ENCODE results near the gene GTSE1.

DNA sequence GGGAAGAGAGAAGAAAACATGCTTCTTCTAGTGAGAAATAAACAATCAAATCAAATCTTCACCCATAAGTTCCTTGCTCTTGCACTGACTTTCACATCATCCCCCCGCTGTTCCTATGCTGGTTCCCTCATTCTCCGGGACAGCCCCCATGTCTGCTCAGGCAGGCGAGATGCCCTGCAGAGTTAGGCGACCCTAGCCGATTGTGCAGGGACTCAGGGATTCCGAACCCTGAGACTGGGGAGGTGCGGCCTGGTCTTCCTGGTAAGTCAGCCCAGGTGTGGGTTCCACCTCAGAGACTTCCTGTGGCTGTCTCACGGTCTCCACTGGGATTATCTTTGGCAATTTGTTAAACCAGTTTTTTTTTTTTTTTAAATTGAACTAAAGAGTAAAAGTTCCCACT, 22.3 kb upstream of the GTSE1 start:
- TF ChIP-seq SP1 (IDR thresholded peaks at IDR 0.05) (no peak), SP1 (CRISPR knock-in tag; IDR thresholded peaks at IDR 0.05) (no peak), RXRB (CRISPR knock-in tag; IDR thresholded peaks at IDR 0.05; ENCODE audit: borderline replicate concordance) (no peak)
- TF ChIP-seq, protein P1, sequence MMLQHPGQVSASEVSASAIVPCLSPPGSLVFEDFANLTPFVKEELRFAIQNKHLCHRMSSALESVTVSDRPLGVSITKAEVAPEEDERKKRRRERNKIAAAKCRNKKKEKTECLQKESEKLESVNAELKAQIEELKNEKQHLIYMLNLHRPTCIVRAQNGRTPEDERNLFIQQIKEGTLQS (CRISPR knock-in tag; IDR thresholded peaks at IDR 0.05), result no peak

Data from HepG2 (cell line).